ENCODE measurements around the gene CHSY3.

GRCh38 chr5:130171699-130172098 is 267.4 kb downstream of the CHSY3 start:
- no peak for TF ChIP-seq ZNF274 (IDR thresholded peaks at IDR 0.05; ENCODE audit: low read depth, low read length)
- TF ChIP-seq YY1 (IDR thresholded peaks at IDR 0.05; ENCODE audit: insufficient read depth, insufficient read length) = no peak

Measured in NT2/D1 (cell line).